Neural cell (in vitro differentiated cells): ENCODE measurements around the gene FAM72A.
"Not testable (repeated sequence)": the region's sequence is repeated elsewhere in the genome, so short reads cannot be mapped to it uniquely, and the experiment has no call there.

Source experiments
- CTCF ChIP-seq: fragments of 450-650 bp; IDR thresholded peaks from 2 replicates; pipeline ENCODE4 v1.5.1; 2014; ENCODE audit warnings: antibody characterized with exemption, mild to moderate bottlenecking, moderate library complexity; ENCODE audit not compliant: poor library complexity, severe bottlenecking
- EP300 ChIP-seq: fragments of 450-650 bp; conservative IDR thresholded peaks from 2 replicates; pipeline ENCODE4 v1.6.1; 2014; ENCODE audit warnings: antibody characterized with exemption, mild to moderate bottlenecking, moderate library complexity; ENCODE audit not compliant: poor library complexity, severe bottlenecking
- EZH2 ChIP-seq: fragments of 200-600, 300-800 bp; shearing (Covaris generic), sonication (generic); IDR thresholded peaks from 2 replicates; pipeline ENCODE4 v1.6.1; 2014; ENCODE audit warnings: antibody characterized with exemption, low read length, borderline replicate concordance, mild to moderate bottlenecking; ENCODE audit not compliant: insufficient read depth, poor library complexity, severe bottlenecking
- MXI1 ChIP-seq: fragments of 450-650 bp; conservative IDR thresholded peaks from 2 replicates; pipeline ENCODE4 v1.6.1; 2014; ENCODE audit warnings: antibody characterized with exemption, mild to moderate bottlenecking; ENCODE audit not compliant: poor library complexity, severe bottlenecking
- POLR2AphosphoS5 ChIP-seq: IDR thresholded peaks from 2 replicates; pipeline ENCODE4 v1.6.1; 2012
- RAD21 ChIP-seq: fragments of 450-650 bp; conservative IDR thresholded peaks from 2 replicates; pipeline ENCODE4 v1.6.1; 2014; ENCODE audit warnings: antibody characterized with exemption, mild to moderate bottlenecking, moderate library complexity
- REST ChIP-seq: IDR thresholded peaks from 2 replicates; pipeline ENCODE4 v1.6.1; 2012; ENCODE audit warnings: borderline replicate concordance
- TAF1 ChIP-seq: IDR thresholded peaks from 2 replicates; pipeline ENCODE4 v1.6.1; 2012; ENCODE audit warnings: low read depth

- not testable (repeated sequence) for TF ChIP-seq CTCF, POLR2AphosphoS5, EP300, EZH2, REST, TAF1, RAD21, MXI1
Observed at GRCh38 chr1:206219514-206220331, 17.1 kb upstream of the FAM72A start.
